ENCODE data around the gene RMND1. TPM values are rescaled to one million over a fixed set of nuclear protein-coding genes. Genes with fewer than 3 reads are reported as not detected.

The RMND1 gene
- total and polyA plus RNA-seq, 9 of the 15 experiments (the other 6 are each of a cell fraction or from before 2014, with no cell fraction given), result 26.9 to 47.8 (median 36.2) TPM

- TF ChIP-seq ZBTB40 (IDR thresholded peaks at IDR 0.05) (0 out of 2 replicates have a peak, but pooled peaks have one; percentile 11), ZBTB40 (CRISPR knock-in tag; IDR thresholded peaks at IDR 0.05) (no peak), SMARCA5 (IDR thresholded peaks at IDR 0.05) (peak; percentile 23; the same call in 1 of the 2 replicates), PRDM10 (IDR thresholded peaks at IDR 0.05; ENCODE audit: partially characterized antibody) (no peak), CBFA2T2 (conservative IDR thresholded peaks at IDR 0.05) (no peak), ZNF282 (CRISPR knock-in tag; IDR thresholded peaks at IDR 0.05) (no peak), ZNF511 (CRISPR knock-in tag; IDR thresholded peaks at IDR 0.05) (no peak), EP400 (IDR thresholded peaks at IDR 0.05) (0 out of 2 replicates have a peak, but pooled peaks have one; percentile 13), HLTF (IDR thresholded peaks at IDR 0.05) (0 out of 2 replicates have a peak, but pooled peaks have one; percentile 40), ZBTB34 (CRISPR knock-in tag; IDR thresholded peaks at IDR 0.05) (no peak), BCOR (IDR thresholded peaks at IDR 0.05) (peak; percentile 36; the same call in 1 of the 2 replicates), ZNF551 (CRISPR knock-in tag; IDR thresholded peaks at IDR 0.05) (no peak)
Measured at GRCh38 chr6:151388997-151389617, 62.8 kb downstream of the RMND1 start (continued).

Data from K562 (cell line).